B cell (primary cell): ENCODE data around the gene HDAC10. TPM values are rescaled to one million over a fixed set of nuclear protein-coding genes. Genes with fewer than 3 reads are reported as not detected.

Experiments
- ATAC-seq: fragments of 200-7000 bp; cut with Tn5 transposase; one replicate; pipeline ENCODE4 v1.10.0; 2021; ENCODE audit warnings: low read depth, mild to moderate bottlenecking, moderate number of reproducible peaks, moderate library complexity
- CTCF ChIA-PET: fragments of 350-600 bp; sonication (Branson Sonifier 250); formaldehyde crosslinking; loops from one replicate; lab custom pipeline; 2021; ENCODE audit warnings: antibody characterized with exemption, inconsistent platforms; lab: Charles Lee
- POLR2A ChIA-PET: fragments of 350-600 bp; sonication (Branson Sonifier 250); formaldehyde crosslinking; loops from one replicate; lab custom pipeline; 2021; ENCODE audit warnings: antibody characterized with exemption; lab: Charles Lee
- DNase-seq: peaks from one replicate; pipeline ENCODE4 v3.0.0; 2013
- H2AFZ ChIP-seq: 2 replicates; pipeline ENCODE4 v1.6.1; 2012; ENCODE audit warnings: mild to moderate bottlenecking, low read depth, low read length; ENCODE audit not compliant: insufficient read depth, poor library complexity, severe bottlenecking
- H3K27ac ChIP-seq, 2 donors: 1 replicate in 1 of 2; 2 replicates in 1 of 2; pipeline ENCODE4 v1.5.1; 2012 to 2013; ENCODE audit warnings: low read length in 2 of 2, mild to moderate bottlenecking in 2 of 2, moderate library complexity in 1 of 2
- H3K27me3 ChIP-seq, 4 experiments: fragments of 200-600 bp in 1 of 4; sonication (generic) in 1 of 4; replicated peaks in 1 of 4; 1 replicate in 2 of 4; 2 replicates in 2 of 4; pipeline versions ENCODE4 v1.6.1 to v1.7.0; 2013 to 2016; ENCODE audit warnings: low read length in 3 of 4, mild to moderate bottlenecking in 2 of 4, mixed read lengths in 1 of 4, moderate library complexity in 1 of 4; ENCODE audit not compliant: insufficient read depth in 4 of 4, control insufficient read depth in 3 of 4; ENCODE audit errors: control extremely low read depth in 1 of 4
- H3K36me3 ChIP-seq, 2 experiments: replicated peaks in 1 of 2; 1 replicate in 1 of 2; 2 replicates in 1 of 2; pipeline versions ENCODE4 v1.6.1 to v1.7.1; 2013; ENCODE audit warnings: low read length in 1 of 2; ENCODE audit not compliant: insufficient read depth in 2 of 2, control insufficient read depth in 1 of 2; ENCODE audit errors: control extremely low read depth in 1 of 2, extremely low read depth in 1 of 2
- H3K4me1 ChIP-seq, 2 donors: fragments of 200-600 bp in 1 of 2; sonication (generic) in 1 of 2; 1 replicate in 1 of 2; 2 replicates in 1 of 2; pipeline versions ENCODE4 v1.5.1 to v1.6.1; 2013 to 2017; ENCODE audit warnings: low read length in 2 of 2; ENCODE audit not compliant: control insufficient read depth in 2 of 2, insufficient read depth in 2 of 2
- H3K4me2 ChIP-seq: replicated peaks from 2 replicates; pipeline ENCODE3; 2012; ENCODE audit warnings: mild to moderate bottlenecking, low read depth, low read length; ENCODE audit not compliant: poor library complexity, severe bottlenecking
- H3K4me3 ChIP-seq, 5 experiments: fragments of 200-600 bp in 1 of 5; sonication (generic) in 1 of 5; 1 replicate in 3 of 5; 2 replicates in 2 of 5; pipeline versions ENCODE4 v1.5.1 to v1.7.0; 2011 to 2016; ENCODE audit warnings: low read length in 4 of 5, mild to moderate bottlenecking in 4 of 5, low read depth in 2 of 5, control low read depth in 1 of 5, moderate library complexity in 1 of 5; ENCODE audit not compliant: insufficient read depth in 1 of 5; ENCODE audit errors: control extremely low read depth in 1 of 5, extremely low read depth in 1 of 5
- H3K79me2 ChIP-seq: fragments of 200-600 bp; sonication (generic); one replicate; pipeline ENCODE4 v1.6.0; 2016; ENCODE audit warnings: low read length; ENCODE audit not compliant: control insufficient read depth, insufficient read depth
- H3K9ac ChIP-seq: fragments of 200-600 bp; sonication (generic); 2 replicates; pipeline ENCODE4 v1.6.1; 2017; ENCODE audit warnings: mild to moderate bottlenecking, low read length, moderate library complexity
- H3K9me3 ChIP-seq, 3 donors: one replicate each; pipeline versions ENCODE4 v1.6.1 to v1.7.1; 2013; ENCODE audit warnings: low read length in 2 of 3; ENCODE audit not compliant: control insufficient read depth in 2 of 3, insufficient read depth in 1 of 3; ENCODE audit errors: control extremely low read depth in 1 of 3
- H4K20me1 ChIP-seq: 2 replicates; pipeline ENCODE4 v1.6.0; 2012; ENCODE audit warnings: mild to moderate bottlenecking, low read length; ENCODE audit not compliant: insufficient read depth, control insufficient read depth, poor library complexity, severe bottlenecking
- H3K27ac Mint-ChIP-seq: one replicate; pipeline ENCODE4 v1.8.0; 2021; ENCODE audit warnings: mixed read lengths
- H3K27me3 Mint-ChIP-seq: one replicate; pipeline ENCODE4 v1.8.0; 2021; ENCODE audit warnings: mixed read lengths
- H3K4me1 Mint-ChIP-seq: one replicate; pipeline ENCODE4 v1.8.0; 2021; ENCODE audit warnings: mixed read lengths
- H3K4me3 Mint-ChIP-seq: one replicate; pipeline ENCODE4 v1.8.0; 2021; ENCODE audit warnings: mixed read lengths
- H3K9me3 Mint-ChIP-seq: one replicate; pipeline ENCODE4 v1.8.0; 2022; ENCODE audit warnings: mixed read lengths; ENCODE audit not compliant: insufficient read depth
- CTCF ChIP-seq: fragments of 200-600 bp; IDR thresholded peaks from one replicate; pipeline ENCODE4 v1.8.0; 2022; ENCODE audit warnings: antibody characterized with exemption, mild to moderate bottlenecking
- EZH2 ChIP-seq: IDR thresholded peaks from 2 replicates; pipeline ENCODE4 v1.6.1; 2012; ENCODE audit warnings: borderline replicate concordance, low read depth, mild to moderate bottlenecking, moderate library complexity, low read length; ENCODE audit not compliant: insufficient read depth, poor library complexity, severe bottlenecking
- WGBS: methylation state at CpG from one replicate; pipeline ENCODE4 v1.1.5; 2013; ENCODE audit warnings: missing lambda C conversion rate; ENCODE audit not compliant: insufficient coverage; 5-methylcytosine and 5-hydroxymethylcytosine counted together
- intact Hi-C: fragments of 100-400 bp; cut with micrococcal nuclease; formaldehyde crosslinking; loops from one replicate; pipeline ENCODE4 v1.10.0; 2022
- polyA plus RNA-seq: library from polyadenylated mRNA; depleted of rRNA; stranded (reverse); fragments of >200 nt; gene quantifications from 2 replicates; pipeline ENCODE4 v1.2.3, GENCODE V29; 2012
- total RNA-seq, 2 donors: library from RNA; stranded (reverse); fragments of 120-200 nt in 1 of 2; gene quantifications; 1 replicate in 1 of 2; 2 replicates in 1 of 2; pipeline versions ENCODE4 v1.2.3 to v1.2.4, GENCODE V29; 2013 to 2022

The HDAC10 gene
- total and polyA plus RNA-seq, 2 donors (not counting 1 experiment from before 2014, with no cell fraction given): 136 to 187 TPM

- WGBS: 4% methylated on average over 36 of the region's 36 CpGs
- POLR2A ChIA-PET: interaction anchor here (0.5 to 3.1 kb wide), 8 partner anchors 18 to 369 kb away, joined by 3 to 12 read pairs (median 4); partner anchors contain the start of gene SCO2
- no peaks in the 10 kb centered on the region for H3K27me3 Mint-ChIP-seq
- H3K27me3 ChIP-seq: no peaks in the 10 kb centered on the region
- H3K27ac ChIP-seq: peak overlapping the region; percentile 29 to 49
- peak overlapping the region; percentile 79 for H3K9ac ChIP-seq
- no peaks in the 10 kb centered on the region for H3K9me3 Mint-ChIP-seq
- DNase-seq (peak; percentile 68), ATAC-seq (no peak)
- peak overlapping the region; percentile 83 for H2AFZ ChIP-seq
- intact Hi-C loops: loop anchor here (1.0 to 5.0 kb wide), 6 partner anchors 7 to 331 kb away; partner anchors contain the start of genes CHKB, DENND6B and MAPK11
- peak overlapping the region in 4 of 5 experiments; percentile 69 to 81 (median 80) for H3K4me3 ChIP-seq
- peak overlapping the region; percentile 67 for H3K27ac Mint-ChIP-seq
- peaks cover 34% of the 10 kb centered on the region for H4K20me1 ChIP-seq
- TF ChIP-seq EZH2 (no peak), CTCF (no peak)
- peaks cover 0 to 21% of the 10 kb centered on the region in 2 experiments for H3K36me3 ChIP-seq
- peaks cover 24% of the 10 kb centered on the region for H3K4me1 Mint-ChIP-seq
- H3K4me1 ChIP-seq: peaks cover 14 to 40% of the 10 kb centered on the region in 2 donors
- CTCF ChIA-PET: interaction anchor here (0.7 to 3.8 kb wide), 24 partner anchors 9 to 370 kb away, joined by 3 to 52 read pairs (median 5); partner anchors contain the start of genes DENND6B, MAPK12, SCO2 and SYCE3
- H3K79me2 ChIP-seq: peaks cover 20% of the 10 kb centered on the region
- H3K4me3 Mint-ChIP-seq: peak overlapping the region; percentile 86
- no peaks in the 10 kb centered on the region for H3K9me3 ChIP-seq
- H3K4me2 ChIP-seq: peak overlapping the region; percentile 95
Measured at GRCh38 chr22:50251477-50252081, 514 bp upstream of the HDAC10 start.

GRCh38 chr22:50250249-50250554 is 863 bp downstream of the HDAC10 start:
- Mint-ChIP-seq H3K27ac (peak overlapping the region; percentile 76), H3K27me3 (no peaks in the 10 kb centered on the region), H3K9me3 (no peaks in the 10 kb centered on the region), H3K4me1 (peaks cover 24% of the 10 kb centered on the region), H3K4me3 (peak overlapping the region; percentile 86)
- H4K20me1 ChIP-seq: peaks cover 42% of the 10 kb centered on the region
- H3K4me3 ChIP-seq: peak overlapping the region; percentile 5 to 81 (median 79)
- no peak overlapping the region for H3K27ac ChIP-seq
- no peak for TF ChIP-seq EZH2
- no peak for TF ChIP-seq CTCF
- H2AFZ ChIP-seq: no peak overlapping the region
- H3K79me2 ChIP-seq: peaks cover 32% of the 10 kb centered on the region
- 90% methylated on average over 11 of the region's 11 CpGs for WGBS
- intact Hi-C loops: loop anchor here (5.0 kb wide), 1 partner anchor 332 kb away; the partner anchor contains the start of gene CHKB
- ChIA-PET CTCF (interaction anchor here (1.0 to 3.8 kb wide), 11 partner anchors 8 to 371 kb away, joined by 3 to 52 read pairs (median 14); partner anchors contain the start of genes DENND6B, SCO2 and TYMP), POLR2A (interaction anchor here (1.2 to 3.1 kb wide), 2 partner anchors 44 to 371 kb away, joined by 4 to 12 read pairs; no protein-coding TSS in a partner anchor)
- ATAC-seq (no peak), DNase-seq (no peak)
- H3K27me3 ChIP-seq: no peaks in the 10 kb centered on the region
- H3K36me3 ChIP-seq: peaks cover 0 to 29% of the 10 kb centered on the region in 2 experiments
- H3K9me3 ChIP-seq: no peaks in the 10 kb centered on the region
- peak overlapping the region; percentile 79 for H3K9ac ChIP-seq
- H3K4me2 ChIP-seq: peak overlapping the region; percentile 95
- H3K4me1 ChIP-seq: peaks cover 20 to 50% of the 10 kb centered on the region in 2 donors
